HEK293 (cell line): ENCODE data around the gene LRP5.

Experiments used
- CTCF ChIA-PET: fragments of 350-600 bp; formaldehyde crosslinking; extraction: SDS; loops from one replicate; lab custom pipeline; 2021; ENCODE audit warnings: antibody characterized with exemption; lab: Yijun Ruan, JAX
- POLR2A ChIA-PET: fragments of 300-600 bp; formaldehyde crosslinking; extraction: SDS; loops from one replicate; lab custom pipeline; 2020; ENCODE audit warnings: antibody characterized with exemption, inconsistent platforms; lab: Yijun Ruan, JAX
- H3K27ac ChIP-seq: fragments of 200-500 bp; sonication (Bioruptor generic); 2 replicates; pipeline ENCODE4 v1.5.1; 2014; ENCODE audit warnings: low read depth, low read length, control low read depth, inconsistent platforms; ENCODE audit errors: extremely low read depth
- H3K36me3 ChIP-seq, 2 experiments: fragments of 200-500 bp in 1 of 2; sonication (Bioruptor generic) in 1 of 2; 1 replicate in 1 of 2; 2 replicates in 1 of 2; pipeline ENCODE4 v1.5.1; 2014 to 2017; ENCODE audit warnings: inconsistent platforms in 2 of 2, low read length in 2 of 2; ENCODE audit not compliant: control insufficient read depth in 2 of 2, insufficient read depth in 1 of 2
- H3K4me1 ChIP-seq: fragments of 200-500 bp; sonication (Bioruptor generic); 2 replicates; pipeline ENCODE4 v1.5.1; 2014; ENCODE audit warnings: mild to moderate bottlenecking, low read length, inconsistent platforms; ENCODE audit not compliant: control insufficient read depth, insufficient read depth
- H3K4me3 ChIP-seq: 2 replicates; pipeline ENCODE4 v1.5.1; 2011; ENCODE audit warnings: low read depth, mild to moderate bottlenecking, control low read depth, low read length, moderate library complexity
- H3K9me3 ChIP-seq: fragments of 200-500 bp; sonication (Bioruptor generic); 2 replicates; pipeline ENCODE4 v1.5.1; 2014; ENCODE audit warnings: low read depth, low read length, inconsistent platforms; ENCODE audit not compliant: control insufficient read depth, insufficient read depth
- CTCF ChIP-seq: fragments of 450-650 bp; formaldehyde crosslinking; IDR thresholded peaks from 2 replicates; pipeline ENCODE4 v1.5.1; 2016; ENCODE audit warnings: missing biosample characterization, missing genetic modification characterization
- GFI1B ChIP-seq: fragments of 450-650 bp; formaldehyde crosslinking; IDR thresholded peaks from 2 replicates; pipeline ENCODE4 v1.5.1; 2016; ENCODE audit warnings: missing biosample characterization, missing genetic modification characterization
- KLF16 ChIP-seq: fragments of 450-650 bp; formaldehyde crosslinking; IDR thresholded peaks from 2 replicates; pipeline ENCODE4 v1.5.1; 2017; ENCODE audit warnings: missing biosample characterization, missing genetic modification characterization
- MYNN ChIP-seq: fragments of 450-650 bp; formaldehyde crosslinking; IDR thresholded peaks from 2 replicates; pipeline ENCODE4 v1.5.1; 2016; ENCODE audit warnings: missing biosample characterization, missing genetic modification characterization, borderline replicate concordance
- PBX3 ChIP-seq: sonication (generic); formaldehyde crosslinking; IDR thresholded peaks from 2 replicates; pipeline ENCODE4 v1.8.1; 2022; ENCODE audit warnings: mild to moderate bottlenecking, moderate library complexity, missing genetic modification reagents
- YY2 ChIP-seq: fragments of 450-650 bp; formaldehyde crosslinking; IDR thresholded peaks from 2 replicates; pipeline ENCODE4 v1.5.1; 2016; ENCODE audit warnings: missing biosample characterization, missing genetic modification characterization
- ZBTB1 ChIP-seq: fragments of 450-650 bp; formaldehyde crosslinking; IDR thresholded peaks from 2 replicates; pipeline ENCODE4 v1.5.1; 2016; ENCODE audit warnings: missing biosample characterization, missing genetic modification characterization
- ZBTB20 ChIP-seq: fragments of 450-650 bp; formaldehyde crosslinking; IDR thresholded peaks from 2 replicates; pipeline ENCODE4 v1.5.1; 2016; ENCODE audit warnings: missing biosample characterization, missing genetic modification characterization
- ZBTB44 ChIP-seq: fragments of 450-650 bp; IDR thresholded peaks from 2 replicates; pipeline ENCODE4 v1.5.1; 2018; ENCODE audit warnings: missing biosample characterization, mild to moderate bottlenecking, missing genetic modification characterization
- ZFP41 ChIP-seq: fragments of 450-650 bp; formaldehyde crosslinking; IDR thresholded peaks from 2 replicates; pipeline ENCODE4 v1.5.1; 2016; ENCODE audit warnings: missing biosample characterization, missing genetic modification characterization, borderline replicate concordance
- ZIC2 ChIP-seq: fragments of 450-650 bp; formaldehyde crosslinking; IDR thresholded peaks from 2 replicates; pipeline ENCODE4 v1.5.1; 2016; ENCODE audit warnings: missing biosample characterization, missing genetic modification characterization
- ZNF155 ChIP-seq: fragments of 450-650 bp; formaldehyde crosslinking; IDR thresholded peaks from 2 replicates; pipeline ENCODE4 v1.5.1; 2016; ENCODE audit warnings: missing biosample characterization, missing genetic modification characterization
- ZNF19 ChIP-seq: fragments of 450-650 bp; formaldehyde crosslinking; IDR thresholded peaks from 2 replicates; pipeline ENCODE4; 2016; ENCODE audit warnings: missing biosample characterization, missing genetic modification characterization, low read depth
- ZNF2 ChIP-seq: fragments of 450-650 bp; formaldehyde crosslinking; IDR thresholded peaks from 2 replicates; pipeline ENCODE4 v1.5.1; 2016; ENCODE audit warnings: missing biosample characterization, missing genetic modification characterization
- ZNF202 ChIP-seq: fragments of 450-650 bp; formaldehyde crosslinking; IDR thresholded peaks from 2 replicates; pipeline ENCODE4 v1.5.1; 2016; ENCODE audit warnings: missing biosample characterization, missing genetic modification characterization, borderline replicate concordance
- ZNF394 ChIP-seq: fragments of 450-650 bp; formaldehyde crosslinking; IDR thresholded peaks from 2 replicates; pipeline ENCODE4 v1.5.1; 2016; ENCODE audit warnings: missing biosample characterization, missing genetic modification characterization, mild to moderate bottlenecking, moderate library complexity, borderline replicate concordance
- ZNF488 ChIP-seq: fragments of 450-650 bp; formaldehyde crosslinking; IDR thresholded peaks from 2 replicates; pipeline ENCODE4 v1.5.1; 2016; ENCODE audit warnings: missing biosample characterization, missing genetic modification characterization
- ZNF529 ChIP-seq: fragments of 450-650 bp; formaldehyde crosslinking; IDR thresholded peaks from 2 replicates; pipeline ENCODE4 v1.5.1; 2017; ENCODE audit warnings: missing genetic modification characterization, missing biosample characterization; ENCODE audit not compliant: insufficient replicate concordance
- ZNF555 ChIP-seq: fragments of 450-650 bp; formaldehyde crosslinking; conservative IDR thresholded peaks from 2 replicates; pipeline ENCODE4 v1.5.1; 2017; ENCODE audit warnings: missing biosample characterization, mild to moderate bottlenecking, missing genetic modification characterization, inconsistent platforms
- ZNF623 ChIP-seq: fragments of 450-650 bp; formaldehyde crosslinking; IDR thresholded peaks from 2 replicates; pipeline ENCODE4 v1.5.1; 2016; ENCODE audit warnings: missing biosample characterization, missing genetic modification characterization
- ZNF639 ChIP-seq: fragments of 450-650 bp; formaldehyde crosslinking; IDR thresholded peaks from 2 replicates; pipeline ENCODE4 v1.5.1; 2016; ENCODE audit warnings: missing biosample characterization, missing genetic modification characterization
- ZNF654 ChIP-seq: fragments of 450-650 bp; formaldehyde crosslinking; IDR thresholded peaks from 2 replicates; pipeline ENCODE4 v1.5.1; 2016; ENCODE audit warnings: low read depth, missing biosample characterization, missing genetic modification characterization
- ZNF664 ChIP-seq: fragments of 450-650 bp; formaldehyde crosslinking; IDR thresholded peaks from 2 replicates; pipeline ENCODE4 v1.5.1; 2016; ENCODE audit warnings: missing biosample characterization, missing genetic modification characterization
- ZNF707 ChIP-seq: fragments of 450-650 bp; formaldehyde crosslinking; IDR thresholded peaks from 2 replicates; pipeline ENCODE4 v1.5.1; 2016; ENCODE audit warnings: missing biosample characterization, missing genetic modification characterization
- ZNF768 ChIP-seq: fragments of 450-650 bp; formaldehyde crosslinking; IDR thresholded peaks from 2 replicates; pipeline ENCODE4 v1.5.1; 2018; ENCODE audit warnings: missing biosample characterization, mild to moderate bottlenecking, missing genetic modification characterization
- ZSCAN16 ChIP-seq: fragments of 450-650 bp; formaldehyde crosslinking; IDR thresholded peaks from 2 replicates; pipeline ENCODE4 v1.5.1; 2016; ENCODE audit warnings: missing biosample characterization, missing genetic modification characterization

LRP5 gene

GRCh38 chr11:68382358-68382998 lies 70.1 kb downstream of the LRP5 start:
- peaks cover 0 to 18% of the 10 kb centered on the region in 2 experiments; a peak in 2 of 3 replicates for H3K36me3 ChIP-seq
- POLR2A ChIA-PET, result no interaction called here
- TF ChIP-seq ZIC2 (tag by site-specific recombination) (no peak), ZNF623 (tag by site-specific recombination) (no peak), ZNF768 (peak; percentile 50; the same call in 1 of the 2 replicates), ZSCAN16 (tag by site-specific recombination) (no peak), ZNF664 (tag by site-specific recombination) (no peak), ZNF555 (tag by site-specific recombination) (no peak)
- TF ChIP-seq, all 188 proteins: peak for 1
- Histone ChIP-seq H3K4me3 (no peak overlapping the region), H3K9me3 (no peaks in the 10 kb centered on the region), H3K27ac (no peak overlapping the region), H3K4me1 (no peaks in the 10 kb centered on the region)
- CTCF ChIA-PET, result interaction anchor here (0.6 to 1.2 kb wide), 4 partner anchors 58 to 184 kb away, joined by 3 to 5 read pairs (median 4); no protein-coding TSS in a partner anchor

- ChIA-PET POLR2A (no interaction called here), CTCF (interaction anchor here (0.7 to 1.8 kb wide), 10 partner anchors 11 to 175 kb away, joined by 3 to 6 read pairs (median 4); no protein-coding TSS in a partner anchor)
- peaks cover 0 to 32% of the 10 kb centered on the region in 2 experiments; a peak in 2 of 3 replicates for H3K36me3 ChIP-seq
- H3K4me3 ChIP-seq, result no peak overlapping the region
- H3K27ac ChIP-seq, result no peak overlapping the region
- H3K9me3 ChIP-seq, result no peaks in the 10 kb centered on the region
- H3K4me1 ChIP-seq, result no peaks in the 10 kb centered on the region
- TF ChIP-seq KLF16 (tag by site-specific recombination) (no peak), ZNF488 (no peak), ZBTB1 (no peak), ZNF654 (tag by site-specific recombination) (peak; percentile 65), ZBTB44 (no peak), YY2 (tag by site-specific recombination) (no peak), ZNF394 (no peak), ZFP41 (tag by site-specific recombination) (no peak), GFI1B (no peak), ZNF155 (no peak), ZNF639 (tag by site-specific recombination) (no peak), ZNF202 (tag by site-specific recombination) (no peak), ZNF2 (tag by site-specific recombination) (no peak), MYNN (tag by site-specific recombination) (no peak), ZBTB20 (tag by site-specific recombination) (peak; percentile 4; the same call in 1 of the 2 replicates), ZNF707 (tag by site-specific recombination) (no peak), ZNF529 (tag by site-specific recombination) (no peak), ZNF19 (tag by site-specific recombination) (no peak), PBX3 (CRISPR knock-in tag) (no peak), CTCF (tag by site-specific recombination) (peak; percentile 56)
These were observed 71.6 kb downstream of the LRP5 start for GRCh38 chr11:68383976-68384501.
